ENCODE measurements around the gene SNRPA1.

Gene SNRPA1

DNA sequence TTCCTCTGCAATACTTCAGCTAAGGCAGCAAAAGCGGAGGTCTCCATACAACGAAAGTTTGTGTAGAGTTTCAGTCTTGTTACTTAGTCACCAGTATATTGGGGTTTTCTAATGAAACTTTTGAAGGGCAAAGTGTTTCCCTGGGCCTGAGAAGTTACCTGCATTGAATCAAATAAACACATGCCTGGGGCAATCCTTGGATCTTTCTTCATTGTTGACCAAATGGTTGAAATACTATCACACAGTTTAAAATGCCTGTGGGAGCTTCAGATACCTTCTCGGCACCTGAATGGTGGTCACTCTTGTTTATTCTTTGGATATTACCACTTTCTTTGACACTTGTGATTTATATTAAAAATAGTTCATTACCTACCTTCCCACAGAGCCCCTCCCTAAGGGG, 42.2 kb downstream of the SNRPA1 start:
- peak overlapping the region; percentile 74 for H3K4me3 ChIP-seq (ENCODE audit: low read length)
- TF ChIP-seq ZNF274 (IDR thresholded peaks at IDR 0.05; ENCODE audit: low read depth, low read length): no peak

DNA sequence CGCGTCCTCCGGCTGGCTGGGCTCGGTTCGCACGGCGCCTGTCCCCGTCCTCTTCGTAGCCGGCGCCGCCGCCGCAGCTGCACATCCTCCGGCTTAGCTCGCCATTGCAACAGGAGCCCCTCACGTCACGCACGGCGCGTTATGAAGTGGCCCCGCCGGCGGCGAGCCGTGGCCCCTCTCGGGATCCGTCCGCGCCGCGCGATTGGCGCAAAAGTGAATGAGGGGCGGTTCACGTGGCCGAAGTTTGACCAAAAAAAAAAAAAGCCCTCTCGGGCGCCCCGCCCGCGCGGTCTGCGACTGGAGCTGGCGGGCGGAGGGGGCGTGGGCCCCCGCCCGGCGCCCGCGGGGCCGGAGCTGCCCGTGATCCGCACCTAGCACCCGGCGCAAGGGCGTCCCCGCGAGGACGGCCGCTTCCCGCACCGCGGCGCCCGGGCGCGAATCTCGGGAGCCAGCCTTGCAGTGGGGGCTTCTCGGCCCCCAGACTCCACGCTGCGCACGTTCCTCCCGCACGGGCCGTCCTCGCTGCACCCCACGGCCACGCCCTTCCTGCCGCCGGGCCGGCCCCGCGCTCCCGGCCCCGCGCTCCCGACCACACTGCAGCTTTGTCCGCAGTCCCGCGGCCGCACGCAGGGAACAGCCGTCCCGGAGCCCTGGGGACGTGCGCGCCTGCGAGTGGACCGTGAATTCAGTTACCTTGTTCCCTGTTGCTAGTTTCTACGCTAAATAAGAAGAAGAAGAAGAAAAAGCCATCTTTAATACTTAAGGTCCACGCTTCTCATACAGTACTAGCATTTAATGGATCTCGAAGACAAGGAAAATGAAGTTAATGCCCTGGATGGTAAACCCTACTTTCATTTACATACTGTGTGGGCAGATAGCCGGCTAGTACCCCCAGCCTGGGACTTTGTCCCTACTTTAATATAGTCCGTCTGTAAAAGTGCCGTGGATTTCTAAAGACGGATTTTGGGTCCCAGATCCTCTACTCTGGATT, 42.9 kb downstream of the SNRPA1 start, which contains the start of gene CHSY1:
Gene CHSY1 (minus strand): TSS at position 219 of the 991 bp plus-strand sequence. CDS start 592 bp downstream, outside the sequence.
- no peak for TF ChIP-seq ZNF274 (IDR thresholded peaks at IDR 0.05; ENCODE audit: low read depth, low read length)

DNA sequence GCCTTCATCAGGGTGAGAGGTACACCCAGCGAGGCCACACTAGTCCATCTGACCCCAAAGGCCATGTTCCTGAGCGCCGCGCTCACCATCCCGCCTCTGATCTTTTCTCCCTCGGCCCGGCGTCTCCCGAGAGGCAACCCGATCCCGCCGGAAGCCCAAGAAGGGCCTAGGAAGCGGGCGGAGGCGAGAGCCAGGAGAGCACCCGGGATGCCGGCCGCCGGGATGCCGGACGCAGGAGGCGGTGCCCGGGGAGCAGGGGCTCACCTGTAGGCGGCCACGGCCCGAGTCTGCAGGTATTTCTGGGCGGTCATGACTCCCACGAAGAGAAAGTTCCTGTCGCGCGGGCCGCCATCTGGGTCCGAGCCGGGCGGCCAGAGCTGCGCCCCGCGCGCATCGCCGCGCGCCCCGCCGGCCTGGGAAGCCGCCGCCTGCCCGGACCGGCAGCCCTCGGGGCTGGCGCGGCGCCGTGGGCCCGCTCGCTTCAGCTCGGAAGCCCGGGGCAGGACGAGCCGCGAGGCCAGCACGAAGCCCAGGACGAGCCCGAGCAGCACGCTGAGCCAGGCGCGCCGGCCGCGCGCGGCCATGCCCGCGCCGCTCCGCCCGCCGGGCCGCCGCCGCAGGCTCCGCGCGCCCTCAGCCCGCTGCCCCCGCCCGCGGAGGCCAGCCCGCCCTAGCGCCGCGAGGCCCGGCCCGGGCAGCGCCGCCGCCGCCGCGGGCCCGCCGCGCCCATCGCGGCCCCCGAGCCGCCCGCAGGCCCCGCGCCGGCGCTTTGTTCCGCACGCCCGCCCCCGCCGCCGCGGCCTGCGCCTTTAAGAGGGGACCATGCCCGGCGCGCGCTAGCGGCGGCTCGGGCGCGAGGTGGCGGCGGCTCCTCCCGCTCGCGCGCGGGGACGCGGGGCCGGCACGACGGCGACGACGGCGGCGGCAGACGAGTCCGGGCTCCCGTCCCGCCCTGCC, 43.9 kb downstream of the SNRPA1 start:
- H3K4me3 ChIP-seq (ENCODE audit: low read length): peak overlapping the region; percentile 98
- TF ChIP-seq ZNF274 (IDR thresholded peaks at IDR 0.05; ENCODE audit: low read depth, low read length): no peak

More for the DNA sequence above, 42.9 kb downstream of the SNRPA1 start, which contains the start of gene CHSY1:
- peak within 1 kb of the TSS; percentile 98 for H3K4me3 ChIP-seq (ENCODE audit: low read length)

DNA sequence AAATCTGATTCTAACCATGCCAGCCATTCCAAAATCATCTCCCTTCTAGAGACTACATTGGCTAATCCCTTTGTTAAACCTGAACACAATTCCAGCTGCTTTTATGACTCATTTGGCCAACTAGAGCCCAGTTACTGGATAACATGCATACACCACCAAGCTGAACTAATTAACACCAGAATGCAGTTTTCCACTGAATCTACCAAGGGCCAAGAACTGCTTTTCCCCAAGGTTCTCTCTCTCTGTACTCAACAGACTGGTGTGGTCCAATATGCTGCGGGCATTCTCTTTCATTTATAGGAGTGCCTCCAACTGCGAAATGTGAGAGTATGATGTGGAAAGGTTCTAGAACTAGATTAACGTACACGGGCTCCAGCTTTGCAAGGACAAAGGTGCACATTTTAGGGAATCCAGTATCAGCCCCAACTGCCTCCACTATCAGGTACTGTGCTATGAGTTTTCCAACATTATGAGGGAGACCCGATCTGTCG, 44.7 kb downstream of the SNRPA1 start:
- no peak for TF ChIP-seq ZNF274 (IDR thresholded peaks at IDR 0.05; ENCODE audit: low read depth, low read length)
- H3K4me3 ChIP-seq (ENCODE audit: low read length): peak overlapping the region; percentile 98

DNA sequence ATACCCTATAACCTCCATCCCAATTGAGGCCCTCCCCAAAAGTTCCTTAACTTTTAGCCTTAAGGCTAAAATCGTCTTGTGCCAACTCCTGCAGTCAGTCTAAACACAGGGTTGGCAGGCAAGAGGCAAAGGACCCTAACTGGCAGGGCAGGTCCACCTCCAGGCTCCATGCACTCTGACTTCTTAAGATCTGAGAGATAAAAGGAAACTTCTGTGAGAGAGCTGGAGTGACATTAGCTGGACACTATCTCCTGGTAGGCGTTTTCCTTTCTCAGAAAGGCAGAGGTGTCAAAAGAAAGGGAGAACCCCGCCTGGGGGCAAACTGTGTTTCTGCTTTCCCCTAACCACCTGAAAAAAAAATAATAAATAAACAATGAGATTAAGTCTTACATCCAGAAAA, 46.8 kb downstream of the SNRPA1 start:
- TF ChIP-seq ZNF274 (IDR thresholded peaks at IDR 0.05; ENCODE audit: low read depth, low read length): no peak
- H3K4me3 ChIP-seq (ENCODE audit: low read length): no peak overlapping the region

DNA sequence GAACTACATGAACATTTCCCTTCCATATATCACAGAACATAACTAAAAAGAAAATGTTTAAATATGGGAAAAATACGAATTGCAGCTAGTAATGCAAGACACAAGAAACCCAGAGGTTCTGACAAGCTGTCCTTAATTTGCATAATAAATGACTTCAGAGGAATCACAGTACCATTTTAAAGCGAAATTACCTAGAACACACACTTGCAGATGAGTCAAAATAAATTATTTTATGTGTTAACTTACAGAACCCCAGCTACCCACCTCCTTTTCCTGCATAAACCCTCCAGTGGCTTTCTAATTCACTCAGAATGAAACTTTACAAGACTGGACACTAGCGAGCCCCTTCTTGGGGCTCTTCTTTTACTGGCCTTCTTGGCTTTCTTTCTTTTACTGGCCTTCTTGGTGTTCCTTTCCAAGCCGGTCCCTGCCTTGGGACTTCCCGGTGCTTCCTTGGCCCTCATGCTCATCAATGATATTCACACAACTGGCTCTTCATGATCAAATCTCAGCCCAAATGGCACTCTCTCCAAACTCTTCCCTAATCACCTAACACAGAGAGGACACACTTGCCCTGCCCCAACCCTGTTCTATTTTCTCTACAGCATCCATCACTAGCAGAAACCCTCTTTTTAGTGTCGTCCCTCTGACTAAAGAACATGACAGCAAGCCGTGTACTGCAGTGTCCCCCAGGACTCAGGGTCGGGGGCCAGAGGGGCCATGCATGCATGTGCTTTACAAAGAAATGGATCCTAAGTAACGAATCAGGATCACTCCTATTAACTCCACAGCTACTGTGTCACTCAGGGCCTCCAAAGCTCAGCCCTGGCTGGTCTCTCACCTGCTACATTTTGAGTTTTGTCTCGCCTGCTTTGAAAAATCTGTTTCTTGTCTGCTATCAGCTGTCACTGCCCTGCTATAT, 48.0 kb downstream of the SNRPA1 start:
- TF ChIP-seq ZNF274 (IDR thresholded peaks at IDR 0.05; ENCODE audit: low read depth, low read length): no peak
- peak overlapping the region; percentile 32; the same call in 1 of the 2 replicates for H3K4me3 ChIP-seq (ENCODE audit: low read length)

DNA sequence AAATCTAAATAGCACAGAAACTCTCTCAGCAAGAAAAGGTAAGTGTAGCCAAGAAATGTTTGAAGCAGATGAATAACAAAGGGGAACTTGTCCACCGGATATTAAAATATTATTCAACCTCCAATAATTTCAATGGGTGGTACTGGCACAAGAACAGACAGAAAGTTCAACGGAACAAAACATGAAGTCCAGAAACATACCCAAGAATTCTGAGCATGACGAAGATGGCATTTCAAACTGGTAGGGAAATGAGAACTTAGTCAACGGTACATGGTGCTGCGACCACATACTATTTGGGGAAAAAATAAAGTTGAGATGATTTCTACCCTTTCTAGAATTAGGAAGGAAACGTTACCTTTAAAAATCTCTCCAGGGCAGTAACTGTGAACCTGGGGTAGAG, 48.7 kb downstream of the SNRPA1 start:
- TF ChIP-seq ZNF274 (IDR thresholded peaks at IDR 0.05; ENCODE audit: low read depth, low read length): no peak
- no peak overlapping the region for H3K4me3 ChIP-seq (ENCODE audit: low read length)

DNA sequence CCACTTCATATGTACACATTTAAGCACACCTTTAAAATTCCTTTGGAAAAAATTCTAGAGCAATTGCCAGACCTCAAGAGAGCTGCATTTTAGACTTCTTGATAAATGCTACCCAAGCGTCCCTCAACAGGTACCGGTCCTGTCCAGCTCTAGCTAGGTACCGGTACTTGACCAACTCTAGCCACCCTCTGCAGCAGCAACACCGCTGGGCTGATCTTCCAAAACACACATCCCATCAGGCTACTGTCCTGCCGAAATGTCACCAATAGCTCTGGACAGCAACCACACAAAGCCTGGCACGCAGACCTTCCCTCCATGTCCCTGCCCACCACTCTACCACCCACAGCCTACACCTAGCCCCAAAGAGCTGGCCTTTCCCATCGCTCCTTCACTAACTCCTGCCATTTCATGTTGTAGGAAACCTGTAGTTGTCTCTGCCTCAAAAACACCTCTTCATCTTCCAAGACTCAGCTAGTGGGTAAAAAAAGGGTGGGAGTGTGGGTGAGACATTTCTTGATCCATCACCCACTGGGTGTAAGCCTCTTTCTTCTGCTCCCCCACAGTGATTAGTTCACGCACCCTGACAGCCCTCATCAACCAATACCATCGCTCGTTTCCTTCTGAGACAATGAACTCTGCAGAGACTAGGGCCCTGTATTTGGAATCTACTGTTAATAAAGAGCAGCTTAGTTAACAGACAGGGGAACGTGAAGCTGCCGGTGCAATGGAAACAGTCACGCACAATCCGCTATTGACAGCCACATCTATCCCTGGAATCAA, 50.0 kb downstream of the SNRPA1 start:
- no peak for TF ChIP-seq ZNF274 (IDR thresholded peaks at IDR 0.05; ENCODE audit: low read depth, low read length)
- no peak overlapping the region for H3K4me3 ChIP-seq (ENCODE audit: low read length)

DNA sequence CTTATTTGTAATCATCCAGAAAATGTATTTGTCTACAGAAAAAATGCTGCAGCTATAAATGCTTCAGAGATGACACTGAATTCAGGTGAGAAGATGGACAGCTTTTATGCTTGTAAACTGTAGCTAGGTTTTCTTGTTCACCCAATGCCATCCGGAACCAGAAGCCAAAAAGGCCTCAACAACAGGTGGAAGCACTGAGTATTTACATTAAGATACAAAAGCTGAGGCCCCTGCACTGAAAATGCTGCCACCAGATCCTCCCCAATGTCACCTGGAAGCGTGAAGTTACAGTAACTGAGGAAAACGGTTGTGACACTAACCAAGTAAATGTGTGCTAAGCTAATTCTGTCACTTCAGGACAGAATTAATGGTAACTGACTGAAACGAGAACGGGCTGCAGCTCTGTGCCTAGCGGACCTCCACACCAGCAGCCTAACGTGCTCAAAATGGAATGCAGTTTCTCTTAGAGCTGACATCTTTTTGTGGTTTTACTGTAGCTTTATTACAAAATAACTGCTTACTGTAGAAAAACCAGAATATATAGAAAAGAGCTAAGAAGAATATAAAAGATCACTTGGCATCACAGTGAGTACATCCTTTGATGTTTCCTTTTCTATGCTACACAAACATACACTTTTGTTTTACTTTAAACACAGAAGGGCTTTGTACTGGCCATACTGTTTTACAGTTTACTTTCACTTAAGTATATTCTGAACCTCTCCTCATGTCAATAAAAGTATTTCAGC, 50.8 kb downstream of the SNRPA1 start:
- TF ChIP-seq ZNF274 (IDR thresholded peaks at IDR 0.05; ENCODE audit: low read depth, low read length): no peak
- peak overlapping the region; percentile 44; the same call in 1 of the 2 replicates for H3K4me3 ChIP-seq (ENCODE audit: low read length)

DNA sequence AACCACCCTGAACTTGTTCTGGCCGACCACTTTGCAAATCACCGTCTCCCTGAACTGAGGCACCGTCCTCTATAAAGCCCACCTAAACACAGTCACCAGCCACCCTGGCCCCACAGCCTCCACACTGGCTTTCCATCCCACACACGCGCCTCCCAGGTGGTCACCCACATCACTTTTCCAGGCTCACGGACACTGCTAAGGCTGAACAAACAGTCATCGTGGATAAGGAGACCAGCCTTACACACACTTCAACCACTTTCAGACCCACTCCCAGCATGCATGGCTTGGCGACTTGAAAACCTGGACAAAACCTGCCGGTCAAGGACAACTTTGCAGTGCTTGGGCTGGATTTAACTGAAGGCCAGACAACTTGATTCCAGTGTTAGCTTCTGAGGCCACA, 51.6 kb downstream of the SNRPA1 start:
- no peak for TF ChIP-seq ZNF274 (IDR thresholded peaks at IDR 0.05; ENCODE audit: low read depth, low read length)
- no peak overlapping the region for H3K4me3 ChIP-seq (ENCODE audit: low read length)

DNA sequence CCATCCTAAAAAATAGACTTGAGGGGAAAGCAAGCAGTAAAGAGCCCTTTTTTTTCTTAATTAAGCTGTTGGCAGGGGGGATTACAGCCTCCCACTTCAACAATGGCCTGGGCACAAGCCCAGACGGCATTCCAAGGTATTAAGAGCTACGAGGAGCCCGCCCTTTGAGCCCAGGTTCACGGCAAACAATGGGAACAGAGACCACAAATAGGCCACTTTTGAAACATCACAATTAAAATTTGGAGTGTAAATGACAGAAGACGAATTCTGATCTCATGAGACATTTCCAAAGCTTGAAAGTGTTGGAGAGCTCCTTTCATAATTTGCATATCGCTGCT, 52.1 kb downstream of the SNRPA1 start:
- no peak for TF ChIP-seq ZNF274 (IDR thresholded peaks at IDR 0.05; ENCODE audit: low read depth, low read length)
- H3K4me3 ChIP-seq (ENCODE audit: low read length): peak overlapping the region; percentile 49; the same call in 1 of the 2 replicates

Data from GM08714 (cell line).